ENCODE data around the gene SASH1.

Gene SASH1

GRCh38 chr6:148550569-148550968, 207.9 kb downstream of the SASH1 start:
- Histone ChIP-seq H3K36me3 (ENCODE audit: insufficient read depth, low read length) (peaks cover 34% of the 10 kb centered on the region), H3K4me1 (ENCODE audit: insufficient read depth, low read length) (peaks cover 8% of the 10 kb centered on the region), H3K9ac (ENCODE audit: low read length) (no peak overlapping the region), H3K27ac (ENCODE audit: low read depth, low read length) (no peak overlapping the region), H3K4me3 (ENCODE audit: low read depth in 1 of 2, low read length in 2 of 2) (no peak overlapping the region), H3K9me3 (ENCODE audit: low read length) (no peaks in the 10 kb centered on the region), H3K27me3 (ENCODE audit: control insufficient read depth in 1 of 2, insufficient read depth in 2 of 2, low read length in 2 of 2) (no peaks in the 10 kb centered on the region)

- no peak overlapping the region for H3K4me3 ChIP-seq (ENCODE audit: low read depth in 1 of 2, low read length in 2 of 2)
- no peaks in the 10 kb centered on the region for H3K27me3 ChIP-seq (ENCODE audit: control insufficient read depth in 1 of 2, insufficient read depth in 2 of 2, low read length in 2 of 2)
- peaks cover 28% of the 10 kb centered on the region for H3K36me3 ChIP-seq (ENCODE audit: insufficient read depth, low read length)
- H3K27ac ChIP-seq (ENCODE audit: low read depth, low read length): no peak overlapping the region
- peaks cover 8% of the 10 kb centered on the region for H3K4me1 ChIP-seq (ENCODE audit: insufficient read depth, low read length)
- no peak overlapping the region for H3K9ac ChIP-seq (ENCODE audit: low read length)
- no peaks in the 10 kb centered on the region for H3K9me3 ChIP-seq (ENCODE audit: low read length)
Measured at GRCh38 chr6:148551226-148551625, 208.6 kb downstream of the SASH1 start.

GRCh38 chr6:148556410-148556809, 213.8 kb downstream of the SASH1 start:
- no peak overlapping the region for H3K9ac ChIP-seq (ENCODE audit: low read length)
- H3K4me3 ChIP-seq (ENCODE audit: low read depth in 1 of 2, low read length in 2 of 2): no peak overlapping the region
- no peaks in the 10 kb centered on the region for H3K9me3 ChIP-seq (ENCODE audit: low read length)
- no peak overlapping the region for H3K27ac ChIP-seq (ENCODE audit: low read depth, low read length)
- peaks cover 1% of the 10 kb centered on the region for H3K36me3 ChIP-seq (ENCODE audit: insufficient read depth, low read length)
- H3K4me1 ChIP-seq (ENCODE audit: insufficient read depth, low read length): no peaks in the 10 kb centered on the region
- no peaks in the 10 kb centered on the region for H3K27me3 ChIP-seq (ENCODE audit: control insufficient read depth in 1 of 2, insufficient read depth in 2 of 2, low read length in 2 of 2)

GRCh38 chr6:148557796-148558321, 215.2 kb downstream of the SASH1 start:
- no peak overlapping the region for H3K27ac ChIP-seq (ENCODE audit: low read depth, low read length)
- no peak overlapping the region for H3K4me3 ChIP-seq (ENCODE audit: low read depth in 1 of 2, low read length in 2 of 2)
- no peaks in the 10 kb centered on the region for H3K9me3 ChIP-seq (ENCODE audit: low read length)
- H3K9ac ChIP-seq (ENCODE audit: low read length): no peak overlapping the region
- no peaks in the 10 kb centered on the region for H3K27me3 ChIP-seq (ENCODE audit: control insufficient read depth in 1 of 2, insufficient read depth in 2 of 2, low read length in 2 of 2)
- no peaks in the 10 kb centered on the region for H3K4me1 ChIP-seq (ENCODE audit: insufficient read depth, low read length)
- no peaks in the 10 kb centered on the region for H3K36me3 ChIP-seq (ENCODE audit: insufficient read depth, low read length)

GRCh38 chr6:148559848-148560433, 217.3 kb downstream of the SASH1 start:
- H3K4me1 ChIP-seq (ENCODE audit: insufficient read depth, low read length): no peaks in the 10 kb centered on the region
- H3K36me3 ChIP-seq (ENCODE audit: insufficient read depth, low read length): no peaks in the 10 kb centered on the region
- no peak overlapping the region for H3K9ac ChIP-seq (ENCODE audit: low read length)
- peak overlapping the region in 1 of 2 donors; percentile 57 for H3K4me3 ChIP-seq (ENCODE audit: low read depth in 1 of 2, low read length in 2 of 2)
- H3K27me3 ChIP-seq (ENCODE audit: control insufficient read depth in 1 of 2, insufficient read depth in 2 of 2, low read length in 2 of 2): no peaks in the 10 kb centered on the region
- H3K9me3 ChIP-seq (ENCODE audit: low read length): no peaks in the 10 kb centered on the region
- H3K27ac ChIP-seq (ENCODE audit: low read depth, low read length): no peak overlapping the region

GRCh38 chr6:148561629-148562028, 219.0 kb downstream of the SASH1 start:
- Histone ChIP-seq H3K9ac (ENCODE audit: low read length) (no peak overlapping the region), H3K4me3 (ENCODE audit: low read depth in 1 of 2, low read length in 2 of 2) (no peak overlapping the region), H3K27ac (ENCODE audit: low read depth, low read length) (no peak overlapping the region), H3K27me3 (ENCODE audit: control insufficient read depth in 1 of 2, insufficient read depth in 2 of 2, low read length in 2 of 2) (no peaks in the 10 kb centered on the region), H3K4me1 (ENCODE audit: insufficient read depth, low read length) (no peaks in the 10 kb centered on the region), H3K9me3 (ENCODE audit: low read length) (no peaks in the 10 kb centered on the region), H3K36me3 (ENCODE audit: insufficient read depth, low read length) (no peaks in the 10 kb centered on the region)

- Histone ChIP-seq H3K4me1 (ENCODE audit: insufficient read depth, low read length) (no peaks in the 10 kb centered on the region), H3K9me3 (ENCODE audit: low read length) (no peaks in the 10 kb centered on the region), H3K27me3 (ENCODE audit: control insufficient read depth in 1 of 2, insufficient read depth in 2 of 2, low read length in 2 of 2) (no peaks in the 10 kb centered on the region), H3K4me3 (ENCODE audit: low read depth in 1 of 2, low read length in 2 of 2) (no peak overlapping the region), H3K27ac (ENCODE audit: low read depth, low read length) (no peak overlapping the region), H3K9ac (ENCODE audit: low read length) (no peak overlapping the region), H3K36me3 (ENCODE audit: insufficient read depth, low read length) (no peaks in the 10 kb centered on the region)
Measured at GRCh38 chr6:148563066-148563465, 220.4 kb downstream of the SASH1 start.

GRCh38 chr6:148564494-148565035, 221.9 kb downstream of the SASH1 start:
- Histone ChIP-seq H3K27ac (ENCODE audit: low read depth, low read length) (no peak overlapping the region), H3K9ac (ENCODE audit: low read length) (no peak overlapping the region), H3K4me3 (ENCODE audit: low read depth in 1 of 2, low read length in 2 of 2) (no peak overlapping the region), H3K27me3 (ENCODE audit: control insufficient read depth in 1 of 2, insufficient read depth in 2 of 2, low read length in 2 of 2) (no peaks in the 10 kb centered on the region), H3K36me3 (ENCODE audit: insufficient read depth, low read length) (no peaks in the 10 kb centered on the region), H3K4me1 (ENCODE audit: insufficient read depth, low read length) (no peaks in the 10 kb centered on the region), H3K9me3 (ENCODE audit: low read length) (no peaks in the 10 kb centered on the region)

- Histone ChIP-seq H3K27ac (ENCODE audit: low read depth, low read length) (no peak overlapping the region), H3K36me3 (ENCODE audit: insufficient read depth, low read length) (no peaks in the 10 kb centered on the region), H3K4me1 (ENCODE audit: insufficient read depth, low read length) (no peaks in the 10 kb centered on the region), H3K9ac (ENCODE audit: low read length) (no peak overlapping the region), H3K4me3 (ENCODE audit: low read depth in 1 of 2, low read length in 2 of 2) (no peak overlapping the region), H3K27me3 (ENCODE audit: control insufficient read depth in 1 of 2, insufficient read depth in 2 of 2, low read length in 2 of 2) (no peaks in the 10 kb centered on the region), H3K9me3 (ENCODE audit: low read length) (no peaks in the 10 kb centered on the region)
Measured at GRCh38 chr6:148565321-148565926, 222.8 kb downstream of the SASH1 start.

- H3K27ac ChIP-seq (ENCODE audit: low read depth, low read length): no peak overlapping the region
- H3K9ac ChIP-seq (ENCODE audit: low read length): no peak overlapping the region
- H3K27me3 ChIP-seq (ENCODE audit: control insufficient read depth in 1 of 2, insufficient read depth in 2 of 2, low read length in 2 of 2): no peaks in the 10 kb centered on the region
- H3K4me3 ChIP-seq (ENCODE audit: low read depth in 1 of 2, low read length in 2 of 2): no peak overlapping the region
- H3K9me3 ChIP-seq (ENCODE audit: low read length): no peaks in the 10 kb centered on the region
- no peaks in the 10 kb centered on the region for H3K4me1 ChIP-seq (ENCODE audit: insufficient read depth, low read length)
- no peaks in the 10 kb centered on the region for H3K36me3 ChIP-seq (ENCODE audit: insufficient read depth, low read length)
Measured at GRCh38 chr6:148565930-148566663, 223.5 kb downstream of the SASH1 start.

GRCh38 chr6:148566664-148567350, 224.2 kb downstream of the SASH1 start:
- Histone ChIP-seq H3K4me3 (ENCODE audit: low read depth in 1 of 2, low read length in 2 of 2) (no peak overlapping the region), H3K36me3 (ENCODE audit: insufficient read depth, low read length) (no peaks in the 10 kb centered on the region), H3K9me3 (ENCODE audit: low read length) (no peaks in the 10 kb centered on the region), H3K27ac (ENCODE audit: low read depth, low read length) (no peak overlapping the region), H3K4me1 (ENCODE audit: insufficient read depth, low read length) (no peaks in the 10 kb centered on the region), H3K9ac (ENCODE audit: low read length) (no peak overlapping the region), H3K27me3 (ENCODE audit: control insufficient read depth in 1 of 2, insufficient read depth in 2 of 2, low read length in 2 of 2) (no peaks in the 10 kb centered on the region)
